Measurements from ENCODE around the gene CFD.

The CFD gene

GRCh38 chr19:831407-832369, 27.8 kb upstream of the CFD start:
- no peak for TF ChIP-seq CTCF (IDR thresholded peaks at IDR 0.05)

DNA sequence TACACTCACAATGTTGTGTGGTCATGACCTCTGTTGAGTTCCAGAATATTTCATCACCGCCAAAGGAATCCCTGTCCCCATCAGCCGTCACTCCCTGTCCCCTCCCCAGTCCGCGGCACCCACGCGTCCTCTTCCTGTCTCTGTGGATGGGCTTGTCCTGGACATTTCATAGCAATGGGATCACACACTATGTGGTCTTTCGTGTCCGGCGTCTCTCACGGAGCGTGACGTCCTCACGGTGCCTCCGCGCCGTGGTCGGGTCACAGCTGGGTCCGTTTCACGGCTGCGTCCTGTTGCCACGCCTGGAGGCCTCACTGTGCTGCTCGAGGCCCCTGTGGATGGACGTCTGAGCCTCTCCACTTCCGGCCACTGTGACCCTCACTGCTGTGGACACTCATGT, 25.2 kb upstream of the CFD start:
- no peak for TF ChIP-seq CTCF (IDR thresholded peaks at IDR 0.05)

- TF ChIP-seq CTCF (IDR thresholded peaks at IDR 0.05), result no peak
Measured at GRCh38 chr19:835210-835810, 24.2 kb upstream of the CFD start.

DNA sequence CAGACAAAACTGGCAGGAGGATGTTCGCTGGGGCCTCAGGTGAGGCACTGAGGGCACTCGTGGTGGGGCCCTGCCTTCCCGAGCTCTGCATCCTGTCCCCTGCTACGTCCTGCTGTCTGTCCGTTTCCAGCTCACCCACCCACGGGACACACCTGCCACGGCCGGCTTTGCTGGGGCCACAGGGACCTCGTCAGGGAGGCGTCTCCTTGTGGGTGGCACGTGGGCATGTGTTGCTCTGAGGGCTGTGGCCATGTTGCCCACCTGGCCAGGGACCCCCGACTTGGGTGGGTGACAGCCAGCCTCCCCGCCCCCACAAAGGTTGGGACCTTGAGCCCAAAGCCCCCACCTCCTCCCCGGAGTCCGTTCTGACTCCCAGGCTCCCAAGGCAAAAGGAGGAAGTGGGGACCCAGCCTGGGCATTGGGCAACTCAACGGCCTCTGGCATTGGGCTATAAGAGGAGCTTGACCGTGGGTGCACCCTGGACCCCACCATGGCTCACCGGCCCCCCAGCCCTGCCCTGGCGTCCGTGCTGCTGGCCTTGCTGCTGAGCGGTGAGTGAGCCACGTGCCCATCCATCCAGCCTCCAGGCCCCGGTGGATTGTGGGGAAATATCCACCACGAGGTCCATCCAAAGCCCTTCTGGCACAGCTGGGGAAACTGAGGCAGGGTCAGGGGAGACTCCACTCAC, 18.8 kb upstream of the CFD start, which contains the start of gene PRTN3:
Gene PRTN3, plus strand, starts transcription at position 481 of the 688 bp plus-strand sequence. Its CDS starts 10 bp downstream, at position 491.
- TF ChIP-seq CTCF (IDR thresholded peaks at IDR 0.05), result no peak

- TF ChIP-seq CTCF (IDR thresholded peaks at IDR 0.05), result no peak
Measured at GRCh38 chr19:843180-843835, 16.2 kb upstream of the CFD start.

GRCh38 chr19:843836-844545, 15.5 kb upstream of the CFD start:
- TF ChIP-seq CTCF (IDR thresholded peaks at IDR 0.05), result no peak
